GM18870 (cell line): ENCODE results near the gene CHN1.

Source experiments
- ATAC-seq: cut with Tn5 transposase; IDR thresholded peaks from one replicate; pipeline ENCODE4 v1.9.1; 2021; ENCODE audit warnings: moderate library complexity; ENCODE audit not compliant: unreplicated experiment

The CHN1 gene

GRCh38 chr2:174974131-174974530, 31.1 kb downstream of the CHN1 start:
- ATAC-seq, result no peak

GRCh38 chr2:174972924-174973323, 32.3 kb downstream of the CHN1 start:
- no peak for ATAC-seq

- ATAC-seq, result no peak
Measured at GRCh38 chr2:174971868-174972781, 33.1 kb downstream of the CHN1 start.

GRCh38 chr2:174970092-174970491, 35.1 kb downstream of the CHN1 start:
- ATAC-seq, result no peak

GRCh38 chr2:174969091-174969734, 36.0 kb downstream of the CHN1 start:
- no peak for ATAC-seq

GRCh38 chr2:174967691-174968260, 37.4 kb downstream of the CHN1 start:
- ATAC-seq, result no peak

- ATAC-seq, result no peak
Measured at GRCh38 chr2:174967086-174967485, 38.1 kb downstream of the CHN1 start.

GRCh38 chr2:174965992-174966744, 39.0 kb downstream of the CHN1 start:
- no peak for ATAC-seq

- ATAC-seq, result no peak
Measured at GRCh38 chr2:174965551-174965950, 39.6 kb downstream of the CHN1 start.

- no peak for ATAC-seq
Measured at GRCh38 chr2:174964404-174964803, 40.8 kb downstream of the CHN1 start.

GRCh38 chr2:174963437-174964400, 41.5 kb downstream of the CHN1 start:
- ATAC-seq, result no peak

- no peak for ATAC-seq
Measured at GRCh38 chr2:174959787-174960186, 45.4 kb downstream of the CHN1 start.

- no peak for ATAC-seq
Measured at GRCh38 chr2:174957050-174957449, 48.1 kb downstream of the CHN1 start.

GRCh38 chr2:174952607-174953006, 52.6 kb downstream of the CHN1 start:
- no peak for ATAC-seq

GRCh38 chr2:174951745-174952144, 53.4 kb downstream of the CHN1 start:
- ATAC-seq, result no peak

- no peak for ATAC-seq
Measured at GRCh38 chr2:174949988-174950687, 55.0 kb downstream of the CHN1 start.

GRCh38 chr2:174945601-174946260, 59.5 kb downstream of the CHN1 start:
- no peak for ATAC-seq

GRCh38 chr2:174939046-174939445, 66.1 kb downstream of the CHN1 start:
- no peak for ATAC-seq

- ATAC-seq, result no peak
Measured at GRCh38 chr2:174931724-174932123, 73.5 kb downstream of the CHN1 start.
